HEK293T (cell line): ENCODE measurements around the gene STK32A.

Source experiments
- BHLHE40 ChIP-seq: fragments of 450-650 bp; IDR thresholded peaks from 2 replicates; pipeline ENCODE4 v1.6.1; 2016; ENCODE audit warnings: mild to moderate bottlenecking, moderate library complexity, borderline replicate concordance
- ELF4 ChIP-seq: fragments of 450-650 bp; IDR thresholded peaks from 2 replicates; pipeline ENCODE4 v1.6.1; 2017; ENCODE audit warnings: antibody characterized with exemption
- FOXK2 ChIP-seq: fragments of 450-650 bp; IDR thresholded peaks from 2 replicates; pipeline ENCODE4 v1.6.1; 2016; ENCODE audit warnings: mild to moderate bottlenecking

- TF ChIP-seq FOXK2 = no peak
- TF ChIP-seq BHLHE40 = no peak
- TF ChIP-seq ELF4 = no peak
Measured at GRCh38 chr5:147309621-147310020, 74.8 kb downstream of the STK32A start.
